ENCODE data around the gene GMPR.

DNA sequence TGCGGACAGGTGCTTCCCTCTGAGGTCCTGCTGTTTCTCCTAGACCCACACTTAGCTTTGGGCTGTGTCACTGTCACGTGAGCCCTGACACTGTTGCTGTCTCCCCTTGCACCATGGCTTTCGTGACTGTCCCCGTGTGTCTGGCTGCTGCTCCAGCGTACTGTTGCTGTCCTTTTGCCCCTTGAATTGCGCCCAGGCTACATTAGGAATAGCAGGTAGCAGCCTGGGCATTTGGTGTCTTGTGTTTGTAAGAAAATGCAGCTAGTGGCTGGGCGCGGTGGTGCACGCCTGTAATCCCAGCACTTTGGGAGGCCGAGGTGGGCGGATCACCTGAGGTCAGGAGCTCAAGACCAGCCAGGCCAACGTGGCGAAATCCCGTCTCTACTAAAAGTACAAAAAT, 46.1 kb downstream of the GMPR start:
- TF ChIP-seq, protein P1, sequence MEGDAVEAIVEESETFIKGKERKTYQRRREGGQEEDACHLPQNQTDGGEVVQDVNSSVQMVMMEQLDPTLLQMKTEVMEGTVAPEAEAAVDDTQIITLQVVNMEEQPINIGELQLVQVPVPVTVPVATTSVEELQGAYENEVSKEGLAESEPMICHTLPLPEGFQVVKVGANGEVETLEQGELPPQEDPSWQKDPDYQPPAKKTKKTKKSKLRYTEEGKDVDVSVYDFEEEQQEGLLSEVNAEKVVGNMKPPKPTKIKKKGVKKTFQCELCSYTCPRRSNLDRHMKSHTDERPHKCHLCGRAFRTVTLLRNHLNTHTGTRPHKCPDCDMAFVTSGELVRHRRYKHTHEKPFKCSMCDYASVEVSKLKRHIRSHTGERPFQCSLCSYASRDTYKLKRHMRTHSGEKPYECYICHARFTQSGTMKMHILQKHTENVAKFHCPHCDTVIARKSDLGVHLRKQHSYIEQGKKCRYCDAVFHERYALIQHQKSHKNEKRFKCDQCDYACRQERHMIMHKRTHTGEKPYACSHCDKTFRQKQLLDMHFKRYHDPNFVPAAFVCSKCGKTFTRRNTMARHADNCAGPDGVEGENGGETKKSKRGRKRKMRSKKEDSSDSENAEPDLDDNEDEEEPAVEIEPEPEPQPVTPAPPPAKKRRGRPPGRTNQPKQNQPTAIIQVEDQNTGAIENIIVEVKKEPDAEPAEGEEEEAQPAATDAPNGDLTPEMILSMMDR (IDR thresholded peaks at IDR 0.05): no peak
- no peak for TF ChIP-seq POLR2A (IDR thresholded peaks at IDR 0.05)

Measured in esophagus squamous epithelium (tissue), 4 donors.